ENCODE data around the gene HSPG2. TPM values are rescaled to one million over a fixed set of nuclear protein-coding genes. Genes with fewer than 3 reads are reported as not detected.

The HSPG2 gene
- total and polyA plus RNA-seq, 9 donors: 27.3 to 294 (median 92.6) TPM

GRCh38 chr1:21901473-21901847 is 35.6 kb downstream of the HSPG2 start:
- Histone ChIP-seq H3K27ac (no peak overlapping the region), H3K9me3 (no peaks in the 10 kb centered on the region), H3K27me3 (no peaks in the 10 kb centered on the region), H3K4me1 (ENCODE audit: insufficient read depth) (peaks cover 28% of the 10 kb centered on the region), H3K4me3 (no peak overlapping the region), H3K36me3 (no peaks in the 10 kb centered on the region)
- 41 to 70% (median 65%) methylated on average over 5 of the region's 5 CpGs for WGBS, 3 donors
- TF ChIP-seq EP300 (IDR thresholded peaks at IDR 0.05) (no peak), POLR2A (IDR thresholded peaks at IDR 0.05) (no peak)
- TF ChIP-seq, protein P1, sequence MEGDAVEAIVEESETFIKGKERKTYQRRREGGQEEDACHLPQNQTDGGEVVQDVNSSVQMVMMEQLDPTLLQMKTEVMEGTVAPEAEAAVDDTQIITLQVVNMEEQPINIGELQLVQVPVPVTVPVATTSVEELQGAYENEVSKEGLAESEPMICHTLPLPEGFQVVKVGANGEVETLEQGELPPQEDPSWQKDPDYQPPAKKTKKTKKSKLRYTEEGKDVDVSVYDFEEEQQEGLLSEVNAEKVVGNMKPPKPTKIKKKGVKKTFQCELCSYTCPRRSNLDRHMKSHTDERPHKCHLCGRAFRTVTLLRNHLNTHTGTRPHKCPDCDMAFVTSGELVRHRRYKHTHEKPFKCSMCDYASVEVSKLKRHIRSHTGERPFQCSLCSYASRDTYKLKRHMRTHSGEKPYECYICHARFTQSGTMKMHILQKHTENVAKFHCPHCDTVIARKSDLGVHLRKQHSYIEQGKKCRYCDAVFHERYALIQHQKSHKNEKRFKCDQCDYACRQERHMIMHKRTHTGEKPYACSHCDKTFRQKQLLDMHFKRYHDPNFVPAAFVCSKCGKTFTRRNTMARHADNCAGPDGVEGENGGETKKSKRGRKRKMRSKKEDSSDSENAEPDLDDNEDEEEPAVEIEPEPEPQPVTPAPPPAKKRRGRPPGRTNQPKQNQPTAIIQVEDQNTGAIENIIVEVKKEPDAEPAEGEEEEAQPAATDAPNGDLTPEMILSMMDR (IDR thresholded peaks at IDR 0.05): no peak
- intact Hi-C loops (cut with DNase I): loop anchor here in 1 of 4 donors (5.0 kb wide), 1 partner anchor 51 kb away; no protein-coding TSS in a partner anchor
- no peak for DNase-seq

GRCh38 chr1:21900766-21901472 is 36.2 kb downstream of the HSPG2 start:
- intact Hi-C loops (cut with DNase I): loop anchor here in 1 of 4 donors (5.0 kb wide), 1 partner anchor 51 kb away; no protein-coding TSS in a partner anchor
- H3K27ac ChIP-seq: no peak overlapping the region

DNA sequence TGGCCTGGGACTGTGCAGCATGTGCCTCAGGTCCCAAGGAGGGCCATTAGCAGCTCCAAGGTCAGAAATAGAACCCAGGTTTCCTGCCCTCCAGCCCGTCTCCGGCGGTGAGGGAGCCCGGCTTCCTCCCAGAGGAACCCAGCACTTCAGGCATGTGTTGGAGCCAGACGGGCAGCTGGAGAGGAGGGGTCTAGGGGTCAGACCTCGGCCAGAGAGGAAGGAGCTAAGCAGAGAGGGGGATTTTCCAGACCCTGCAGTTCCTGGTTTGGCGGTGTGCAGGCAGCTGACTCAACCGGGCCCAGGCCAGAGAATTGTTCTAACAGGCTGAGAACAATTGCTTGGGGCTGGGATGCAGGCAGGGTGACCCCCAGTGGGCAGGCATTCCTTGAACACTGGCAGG is 37.1 kb downstream of the HSPG2 start:
- intact Hi-C loops (cut with DNase I): loop anchor here in 2 of 4 donors (5.0 to 10.0 kb wide), 2 partner anchors 45 to 52 kb away; no protein-coding TSS in a partner anchor
- Histone ChIP-seq H3K27me3 (no peaks in the 10 kb centered on the region), H3K36me3 (no peaks in the 10 kb centered on the region), H3K4me3 (no peak overlapping the region), H3K9me3 (no peaks in the 10 kb centered on the region), H3K4me1 (ENCODE audit: insufficient read depth) (peaks cover 26% of the 10 kb centered on the region), H3K27ac (no peak overlapping the region)
- DNase-seq: no peak
- WGBS, 3 donors: 22 to 44% (median 40%) methylated on average over 8 of the region's 8 CpGs
- TF ChIP-seq EP300 (IDR thresholded peaks at IDR 0.05): no peak
- TF ChIP-seq POLR2A (IDR thresholded peaks at IDR 0.05): no peak
- TF ChIP-seq, protein P1 (IDR thresholded peaks at IDR 0.05): no peak

More at GRCh38 chr1:21900766-21901472, 36.2 kb downstream of the HSPG2 start:
- Histone ChIP-seq H3K9me3 (no peaks in the 10 kb centered on the region), H3K4me3 (no peak overlapping the region), H3K4me1 (ENCODE audit: insufficient read depth) (peaks cover 26% of the 10 kb centered on the region), H3K27me3 (no peaks in the 10 kb centered on the region), H3K36me3 (no peaks in the 10 kb centered on the region)
- 79 to 86% (median 86%) methylated on average over 13 of the region's 13 CpGs for WGBS, 3 donors
- TF ChIP-seq POLR2A (IDR thresholded peaks at IDR 0.05) (no peak), EP300 (IDR thresholded peaks at IDR 0.05) (no peak)
- TF ChIP-seq, protein P1 (IDR thresholded peaks at IDR 0.05): no peak
- DNase-seq: no peak

DNA sequence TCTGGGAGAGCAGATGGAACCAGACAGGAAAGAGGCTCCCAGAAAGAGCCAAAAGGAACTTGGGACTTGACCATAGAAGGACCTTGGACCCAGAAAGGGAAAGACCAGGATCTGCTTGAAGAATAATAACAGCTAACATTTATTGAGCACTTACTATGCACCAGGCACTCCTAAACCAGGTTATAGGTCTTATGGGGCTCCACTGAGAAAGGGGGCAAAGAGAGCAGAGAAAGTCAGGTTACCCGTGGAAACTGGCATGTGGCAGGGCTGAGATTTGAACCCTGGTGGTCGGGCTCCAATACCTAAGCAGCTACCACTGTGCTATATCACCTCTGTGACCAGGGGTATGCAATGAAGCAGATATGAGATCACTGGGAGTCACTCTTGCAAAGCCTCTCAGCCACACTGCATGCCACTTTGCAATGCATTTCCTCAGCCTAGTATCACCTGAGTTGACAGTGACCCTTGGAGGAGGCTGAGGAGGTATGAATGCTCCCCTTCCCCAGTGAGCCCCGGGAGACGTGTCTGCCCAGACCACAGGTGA is 37.8 kb downstream of the HSPG2 start:
- H3K27me3 ChIP-seq: no peaks in the 10 kb centered on the region
- intact Hi-C loops (cut with DNase I): loop anchor here in 1 of 4 donors (10.0 kb wide), 1 partner anchor 45 kb away; no protein-coding TSS in a partner anchor
- H3K27ac ChIP-seq: peak overlapping the region in 1 of 2 donors; percentile 13
- no peaks in the 10 kb centered on the region for H3K9me3 ChIP-seq
- WGBS, 3 donors: 77 to 86% (median 82%) methylated on average over 4 of the region's 4 CpGs
- no peaks in the 10 kb centered on the region for H3K36me3 ChIP-seq
- TF ChIP-seq EP300 (IDR thresholded peaks at IDR 0.05) (no peak), POLR2A (IDR thresholded peaks at IDR 0.05) (no peak)
- TF ChIP-seq, protein P1 (IDR thresholded peaks at IDR 0.05): no peak
- H3K4me3 ChIP-seq: no peak overlapping the region
- H3K4me1 ChIP-seq (ENCODE audit: insufficient read depth): peaks cover 26% of the 10 kb centered on the region
- DNase-seq: no peak

All from ovary (tissue), 9 donors.